Omental fat pad (tissue), 4 donors: ENCODE results near the gene OR4D11. TPM values are rescaled to one million over a fixed set of nuclear protein-coding genes. Genes with fewer than 3 reads are reported as not detected.
"Not testable (repeated sequence)": the region's sequence is repeated elsewhere in the genome, so short reads cannot be mapped to it uniquely, and the experiment has no call there.

ENCODE experiments used
- ATAC-seq: fragments of 150-250 bp; one replicate; pipeline ENCODE4 v1.9.1; 2016; ENCODE audit warnings: mild to moderate bottlenecking, moderate library complexity; ENCODE audit not compliant: low FRiP score
- DNase-seq: peaks from one replicate; pipeline ENCODE4 v3.0.0-alpha.2; 2019; ENCODE audit warnings: low spot score
- total RNA-seq, 4 donors: library from RNA; depleted of rRNA; stranded (reverse); fragments of >200 nt; gene quantifications; one replicate each; pipeline ENCODE4 v1.1.0, GENCODE V29; 2016
- TF ChIP-seq, protein P1 (sequence below), 3 donors: fragments of 450-650 bp; IDR thresholded peaks; one replicate each; pipeline ENCODE4 v1.5.1; 2016 to 2017; ENCODE audit warnings: antibody characterized with exemption in 3 of 3, mild to moderate bottlenecking in 3 of 3, moderate library complexity in 2 of 3

OR4D11 gene
- total RNA-seq, 4 donors from 2014 or later, result not detected

DNA sequence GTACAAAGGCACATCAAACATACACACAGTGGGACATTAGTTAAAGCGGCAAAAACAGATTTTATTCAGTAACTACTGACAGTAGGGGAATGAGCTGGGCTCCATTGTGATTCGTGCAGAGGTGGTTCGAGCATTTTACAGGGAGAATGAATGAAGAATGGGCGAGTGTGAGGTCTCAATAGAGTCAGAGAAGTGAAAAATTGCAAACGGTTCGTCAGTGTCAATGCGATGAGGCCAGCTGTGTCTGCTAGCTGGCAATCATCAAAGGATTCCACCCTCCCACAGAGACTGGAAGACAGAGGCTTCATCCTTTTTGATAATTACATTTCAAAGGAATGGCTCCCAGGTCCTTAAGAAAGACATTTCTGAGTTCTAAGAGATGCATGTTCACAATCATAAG lies 25.3 kb downstream of the OR4D11 start:
- no peak for ATAC-seq
- TF ChIP-seq, protein P1, sequence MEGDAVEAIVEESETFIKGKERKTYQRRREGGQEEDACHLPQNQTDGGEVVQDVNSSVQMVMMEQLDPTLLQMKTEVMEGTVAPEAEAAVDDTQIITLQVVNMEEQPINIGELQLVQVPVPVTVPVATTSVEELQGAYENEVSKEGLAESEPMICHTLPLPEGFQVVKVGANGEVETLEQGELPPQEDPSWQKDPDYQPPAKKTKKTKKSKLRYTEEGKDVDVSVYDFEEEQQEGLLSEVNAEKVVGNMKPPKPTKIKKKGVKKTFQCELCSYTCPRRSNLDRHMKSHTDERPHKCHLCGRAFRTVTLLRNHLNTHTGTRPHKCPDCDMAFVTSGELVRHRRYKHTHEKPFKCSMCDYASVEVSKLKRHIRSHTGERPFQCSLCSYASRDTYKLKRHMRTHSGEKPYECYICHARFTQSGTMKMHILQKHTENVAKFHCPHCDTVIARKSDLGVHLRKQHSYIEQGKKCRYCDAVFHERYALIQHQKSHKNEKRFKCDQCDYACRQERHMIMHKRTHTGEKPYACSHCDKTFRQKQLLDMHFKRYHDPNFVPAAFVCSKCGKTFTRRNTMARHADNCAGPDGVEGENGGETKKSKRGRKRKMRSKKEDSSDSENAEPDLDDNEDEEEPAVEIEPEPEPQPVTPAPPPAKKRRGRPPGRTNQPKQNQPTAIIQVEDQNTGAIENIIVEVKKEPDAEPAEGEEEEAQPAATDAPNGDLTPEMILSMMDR (IDR thresholded peaks at IDR 0.05), result no peak
- no peak for DNase-seq

DNA sequence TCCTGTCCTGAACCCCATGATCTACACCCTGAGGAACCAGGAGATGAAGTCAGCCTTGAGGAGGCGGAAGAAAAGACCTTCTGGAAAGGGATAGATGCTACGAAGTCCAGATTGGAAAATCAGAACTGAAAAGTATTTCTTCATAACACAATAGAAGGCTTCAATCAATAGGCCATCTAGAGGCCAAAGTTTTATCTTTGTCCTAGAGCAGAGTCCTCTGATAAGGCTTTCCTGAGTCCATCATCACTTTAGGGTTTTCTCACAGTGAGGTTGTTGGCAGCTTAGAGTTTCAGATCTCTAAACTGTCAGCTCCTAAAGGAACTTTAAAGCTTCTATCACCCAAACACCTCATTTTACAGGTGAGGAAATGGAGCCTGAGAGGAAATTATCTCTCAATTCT lies 29.2 kb downstream of the OR4D11 start:
- ATAC-seq, result no peak
- TF ChIP-seq, protein P1 (IDR thresholded peaks at IDR 0.05), result no peak
- no peak for DNase-seq

DNA sequence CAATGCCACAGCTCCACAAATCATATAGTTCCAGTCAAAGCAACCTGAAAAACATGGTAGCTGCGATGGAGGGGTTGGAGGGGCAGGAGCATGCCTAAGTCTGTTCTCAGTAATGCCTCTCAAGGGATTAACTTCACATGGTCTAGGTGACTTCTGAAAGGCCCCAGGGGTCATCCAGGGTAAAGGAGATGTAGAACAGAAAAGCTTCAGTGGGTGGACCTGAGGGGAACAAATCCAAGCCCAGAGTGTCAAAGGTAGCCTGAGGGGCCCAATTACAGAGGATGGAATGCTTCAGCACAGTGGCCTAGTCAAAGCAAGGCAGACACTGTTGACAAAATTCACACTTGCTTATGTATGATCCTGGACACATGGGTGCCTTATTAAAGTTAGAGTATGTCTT lies 31.3 kb downstream of the OR4D11 start:
- ATAC-seq (no peak), DNase-seq (no peak)
- TF ChIP-seq, protein P1 (IDR thresholded peaks at IDR 0.05), result no peak

DNA sequence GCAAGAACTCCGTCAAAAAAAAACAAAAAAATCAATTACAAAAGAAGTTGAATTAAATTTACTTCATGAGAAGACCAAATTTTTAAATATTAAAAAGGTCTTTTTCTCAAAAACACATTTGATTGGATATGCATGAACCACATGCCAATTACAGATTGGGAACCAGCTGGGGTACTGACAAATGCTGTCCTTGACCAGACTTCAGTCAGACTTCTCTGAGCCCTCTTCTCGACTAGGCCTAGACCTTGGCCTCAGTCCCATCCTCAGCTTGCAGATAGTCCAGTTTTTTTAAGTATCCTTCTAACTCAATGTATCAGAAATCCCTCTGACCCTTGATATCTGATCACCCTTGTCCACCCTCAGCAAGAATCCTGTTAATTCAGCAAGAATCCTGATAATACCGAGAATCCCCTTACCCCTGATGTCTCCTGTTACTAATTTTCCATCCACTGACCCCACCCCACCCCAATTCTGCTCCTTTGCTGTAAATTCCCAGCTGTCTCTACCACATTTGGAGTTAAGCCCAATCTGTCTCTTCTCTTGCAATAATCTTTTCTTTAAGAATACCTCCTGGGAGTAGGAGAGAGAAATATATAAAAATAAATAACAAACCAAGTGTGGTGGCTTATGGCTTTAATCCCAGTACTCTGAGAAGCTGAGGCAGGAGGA lies 38.9 kb downstream of the OR4D11 start:
- TF ChIP-seq, protein P1 (IDR thresholded peaks at IDR 0.05), result no peak
- DNase-seq (no peak), ATAC-seq (no peak)

DNA sequence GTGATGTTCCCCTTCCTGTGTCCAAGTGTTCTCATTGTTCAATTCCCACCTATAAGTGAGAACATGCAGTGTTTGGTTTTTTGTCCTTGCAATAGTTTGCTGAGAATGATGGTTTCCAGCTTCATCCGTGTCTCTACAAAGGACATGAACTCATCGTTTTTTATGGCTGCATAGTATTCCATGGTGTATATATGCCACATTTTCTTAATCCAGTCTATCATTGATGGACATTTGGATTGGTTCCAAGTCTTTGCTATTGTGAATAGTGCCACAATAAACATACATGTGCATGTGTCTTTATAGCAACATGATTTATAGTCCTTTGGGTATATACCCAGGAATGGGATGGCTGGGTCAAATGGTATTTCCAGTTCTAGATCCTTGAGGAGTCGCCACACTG lies 40.3 kb downstream of the OR4D11 start:
- DNase-seq, ATAC-seq: not testable (repeated sequence)

DNA sequence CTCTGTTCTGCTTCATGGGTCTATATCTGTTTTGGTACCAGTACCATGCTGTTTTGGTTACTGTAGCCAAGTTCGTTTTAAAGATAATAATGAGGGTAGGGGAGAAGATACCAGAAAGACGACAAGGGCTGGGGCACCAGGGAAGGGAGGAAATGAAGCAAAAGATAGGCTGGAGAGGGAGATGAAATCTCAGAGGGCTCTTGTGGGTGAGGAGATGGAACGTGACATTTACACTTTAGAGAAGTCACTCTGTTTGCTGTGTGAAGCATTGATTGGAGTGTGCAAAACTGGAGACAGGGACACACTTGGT lies 41.4 kb downstream of the OR4D11 start:
- TF ChIP-seq, protein P1 (IDR thresholded peaks at IDR 0.05), result no peak
- ATAC-seq (no peak), DNase-seq (no peak)

DNA sequence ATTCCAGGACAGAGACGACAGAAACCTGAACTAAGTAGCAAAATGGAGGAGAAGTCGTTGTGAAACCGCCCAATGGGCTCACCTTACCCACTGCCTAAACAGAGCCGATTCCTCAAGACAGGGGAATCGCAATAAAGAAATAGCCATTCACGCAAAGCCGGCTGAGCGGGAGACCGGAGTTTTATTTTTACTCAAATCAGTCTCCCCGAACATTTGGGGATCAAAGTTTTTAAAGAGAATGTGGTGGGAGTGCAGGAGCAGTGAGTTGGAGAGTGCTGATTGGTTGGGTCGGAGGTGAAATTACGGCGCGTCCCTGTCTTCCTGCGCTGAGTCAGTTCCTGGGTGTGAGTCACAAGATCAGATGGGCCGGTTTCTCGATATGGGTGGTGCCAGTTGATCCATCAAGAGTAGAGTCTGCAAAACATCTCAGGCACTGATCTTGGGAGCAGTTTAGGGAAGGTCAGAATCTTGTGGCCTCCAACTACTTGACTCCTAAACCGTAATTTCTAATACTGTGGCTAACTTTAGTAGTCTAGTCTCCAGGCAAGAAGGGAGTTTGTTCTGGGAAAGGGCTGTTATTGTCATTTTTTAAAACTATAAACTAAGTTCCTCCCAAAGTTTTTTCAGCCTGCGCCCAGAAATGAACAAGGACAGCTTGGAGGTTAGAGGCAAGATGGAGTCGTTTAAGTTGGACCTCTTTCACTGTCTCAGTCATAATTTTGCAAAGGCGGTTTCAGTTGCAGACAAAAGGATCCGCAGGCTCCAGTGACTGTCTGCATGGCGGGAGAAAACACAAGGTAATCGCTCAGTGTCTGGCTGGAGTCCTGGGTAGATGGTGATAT lies 42.0 kb downstream of the OR4D11 start:
- ATAC-seq (no peak), DNase-seq (no peak)
- TF ChIP-seq, protein P1 (IDR thresholded peaks at IDR 0.05), result no peak

DNA sequence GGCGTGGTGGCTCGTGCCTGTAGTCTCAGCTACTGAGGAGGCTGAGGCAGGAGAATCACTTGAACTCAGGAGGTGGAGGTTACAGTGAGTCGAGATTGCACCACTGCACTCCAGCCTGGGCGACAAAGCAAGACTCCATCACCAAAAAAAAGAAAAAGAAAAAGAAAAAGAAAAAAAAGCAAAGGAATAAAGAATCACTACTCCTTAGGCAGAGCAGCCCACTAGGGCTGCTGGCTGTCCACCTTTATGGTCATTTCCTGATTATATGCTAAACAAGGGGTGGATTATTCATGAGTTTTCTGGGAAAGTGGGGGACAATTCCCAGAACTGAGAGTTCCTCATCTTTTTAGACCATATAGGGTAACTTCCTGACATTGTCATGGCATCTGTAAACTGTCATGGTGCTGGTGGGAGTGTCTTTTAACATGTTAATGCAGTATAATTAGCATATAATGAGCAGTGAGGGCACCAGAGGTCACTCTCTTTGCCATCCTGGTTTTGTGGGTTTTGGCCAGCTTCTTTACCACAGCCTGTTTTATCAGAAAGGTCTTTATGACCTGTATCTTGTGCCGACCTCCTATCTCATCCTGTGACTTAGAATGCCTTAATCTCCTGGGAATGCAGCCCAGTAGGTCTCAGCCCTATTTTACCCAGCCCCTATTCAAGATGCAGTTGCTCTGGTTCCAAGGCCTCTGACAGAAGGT lies 44.4 kb downstream of the OR4D11 start:
- not testable (repeated sequence) for DNase-seq, ATAC-seq
